Choroid plexus epithelial cell (primary cell): Measurements from ENCODE around the gene TADA2B.

Experiments used
- DNase-seq: peaks from one replicate; pipeline ENCODE4 v3.0.0-alpha.2; 2010; ENCODE audit warnings: low read depth
- H3K4me3 ChIP-seq: 2 replicates; pipeline ENCODE4 v1.5.1; 2011; ENCODE audit warnings: low read depth, mild to moderate bottlenecking, control low read depth, low read length, moderate library complexity
- CTCF ChIP-seq: conservative IDR thresholded peaks from 2 replicates; pipeline ENCODE4 v1.5.1; 2011; ENCODE audit warnings: low read depth, mild to moderate bottlenecking, control low read depth, inconsistent platforms, low read length, moderate library complexity

Gene TADA2B

GRCh38 chr4:7009564-7009963 lies 33.6 kb upstream of the TADA2B start:
- H3K4me3 ChIP-seq = no peak overlapping the region
- no peak for DNase-seq
- TF ChIP-seq CTCF = no peak

- H3K4me3 ChIP-seq = no peak overlapping the region
- TF ChIP-seq CTCF = no peak
- no peak for DNase-seq
Measured at GRCh38 chr4:7013175-7013574, 30.0 kb upstream of the TADA2B start.

- no peak overlapping the region for H3K4me3 ChIP-seq
- TF ChIP-seq CTCF = no peak
- no peak for DNase-seq
Measured at GRCh38 chr4:7014815-7015214, 28.4 kb upstream of the TADA2B start.

GRCh38 chr4:7015383-7016035 lies 27.7 kb upstream of the TADA2B start:
- H3K4me3 ChIP-seq = no peak overlapping the region
- TF ChIP-seq CTCF = no peak
- no peak for DNase-seq

GRCh38 chr4:7016086-7016485 lies 27.1 kb upstream of the TADA2B start:
- DNase-seq = no peak
- no peak overlapping the region for H3K4me3 ChIP-seq
- no peak for TF ChIP-seq CTCF

GRCh38 chr4:7016512-7016911 lies 26.7 kb upstream of the TADA2B start:
- no peak for TF ChIP-seq CTCF
- DNase-seq = no peak
- no peak overlapping the region for H3K4me3 ChIP-seq

- no peak for DNase-seq
- TF ChIP-seq CTCF = no peak
- no peak overlapping the region for H3K4me3 ChIP-seq
Measured at GRCh38 chr4:7017446-7018048, 25.6 kb upstream of the TADA2B start.
